ENCODE results near the gene SMARCC2.
A peak's percentile ranks its signal among the peaks of the same experiment; 100 is the strongest.
"Not testable (repeated sequence)": the region's sequence is repeated elsewhere in the genome, so short reads cannot be mapped to it uniquely, and the experiment has no call there.

The SMARCC2 gene

DNA sequence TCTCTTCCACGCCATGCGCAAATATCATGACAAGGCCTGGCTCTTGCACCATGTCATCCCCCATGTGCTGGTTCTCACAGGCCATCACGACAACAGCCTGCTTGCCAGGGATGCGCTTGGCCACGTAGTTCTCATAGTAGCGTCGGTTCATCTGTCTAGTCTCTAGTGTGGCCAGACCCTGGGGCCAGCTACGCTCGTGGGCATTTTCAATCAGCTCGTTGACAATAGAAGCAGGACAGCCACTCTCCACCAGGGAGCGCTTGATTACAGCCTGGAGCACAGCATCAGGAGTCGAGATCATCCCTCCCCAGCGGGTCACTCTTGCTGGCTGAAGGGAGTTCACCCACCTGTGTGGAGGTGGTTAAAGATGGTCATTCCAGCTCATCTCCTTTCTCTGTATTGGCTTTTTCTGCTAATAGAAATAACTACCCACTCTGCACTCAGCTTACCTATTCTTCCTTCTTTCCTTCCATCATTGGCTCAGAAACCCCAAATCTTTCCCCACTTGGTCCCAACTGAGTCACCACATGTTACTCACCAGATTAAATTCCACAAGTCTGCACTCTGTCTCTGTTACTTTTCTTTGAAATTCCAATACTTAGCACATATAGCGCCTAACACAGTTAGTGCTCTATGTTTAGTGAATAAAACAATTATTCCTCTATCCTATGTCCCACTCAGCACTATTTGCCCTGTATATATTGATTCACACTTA, 17.3 kb upstream of the SMARCC2 start:
- no peak for DNase-seq

DNA sequence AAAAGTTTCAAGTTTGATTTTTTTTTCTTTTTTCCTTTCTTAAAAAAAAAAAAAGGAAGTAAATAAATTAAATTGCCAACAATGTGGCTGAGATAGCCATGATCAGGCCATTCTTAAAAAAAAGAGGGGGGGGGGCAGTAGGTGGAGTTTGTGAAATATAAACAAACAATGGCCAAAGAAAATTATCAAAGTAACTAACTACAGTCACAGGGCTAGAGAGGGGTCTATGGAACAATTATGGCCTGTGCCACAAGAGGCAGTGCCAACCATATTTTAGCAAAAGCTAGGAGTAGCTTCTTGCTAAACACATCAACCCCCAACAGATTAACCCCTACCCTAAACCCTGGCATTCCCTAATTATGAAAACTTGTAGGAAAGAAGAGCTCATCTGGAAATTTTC, 16.2 kb upstream of the SMARCC2 start:
- DNase-seq: no peak

DNA sequence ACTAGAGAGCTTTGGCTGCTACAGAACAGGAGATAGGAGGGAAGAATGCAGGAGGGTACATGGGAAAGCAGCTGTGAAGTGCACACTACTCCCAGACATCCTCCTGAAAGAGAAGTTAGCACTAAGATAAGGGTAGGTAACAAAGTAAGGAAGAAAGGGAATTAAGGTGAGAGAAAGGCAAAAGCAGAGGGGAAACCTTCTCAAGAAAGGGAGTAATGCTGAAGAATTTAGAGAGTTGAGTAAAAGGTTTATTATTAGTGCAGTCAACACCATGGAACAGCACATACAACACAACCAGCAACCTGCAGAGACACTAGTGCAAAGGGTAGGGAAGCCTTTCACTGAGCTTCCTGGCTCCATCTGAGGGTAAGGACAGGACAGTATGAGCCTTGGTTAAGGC, 15.0 kb upstream of the SMARCC2 start:
- no peak for DNase-seq

DNA sequence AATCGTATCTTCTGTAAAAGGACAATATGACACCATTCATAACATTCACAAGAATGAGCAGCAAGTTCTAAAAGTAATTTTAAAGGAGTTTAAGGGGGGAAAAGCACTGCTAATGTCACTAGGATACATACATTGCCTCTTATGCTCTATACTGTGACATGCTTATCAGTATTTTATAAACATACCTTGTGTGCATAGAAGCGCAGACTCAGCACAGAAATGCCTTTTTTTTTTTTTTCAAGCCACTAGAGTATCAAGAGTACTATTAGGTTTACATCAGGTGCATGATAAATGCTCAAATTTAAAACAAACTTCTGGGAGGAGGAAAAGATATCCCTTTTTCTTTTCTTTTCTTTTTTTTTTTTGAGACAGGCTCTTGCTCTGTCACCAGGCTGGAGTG, 13.6 kb upstream of the SMARCC2 start:
- no peak for DNase-seq

DNA sequence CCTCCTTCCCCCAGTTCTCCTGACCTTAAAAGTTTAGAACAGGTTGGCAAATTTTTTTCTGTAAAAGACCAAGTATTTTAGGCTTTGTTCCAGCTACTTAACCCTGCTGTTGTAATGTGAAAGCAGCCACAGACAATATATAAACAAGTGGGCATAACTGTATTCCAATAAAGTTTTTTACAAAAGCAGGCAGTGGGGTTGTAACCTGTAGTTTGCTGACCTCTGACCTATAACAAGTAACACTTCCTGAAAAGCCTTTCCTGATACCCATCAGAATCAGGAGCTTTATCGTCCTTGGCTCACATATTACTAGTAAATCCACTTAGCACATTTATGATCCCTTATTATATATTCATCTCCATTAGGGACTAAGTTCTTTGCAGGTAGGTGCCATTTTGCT, 13.1 kb upstream of the SMARCC2 start:
- DNase-seq: no peak

DNA sequence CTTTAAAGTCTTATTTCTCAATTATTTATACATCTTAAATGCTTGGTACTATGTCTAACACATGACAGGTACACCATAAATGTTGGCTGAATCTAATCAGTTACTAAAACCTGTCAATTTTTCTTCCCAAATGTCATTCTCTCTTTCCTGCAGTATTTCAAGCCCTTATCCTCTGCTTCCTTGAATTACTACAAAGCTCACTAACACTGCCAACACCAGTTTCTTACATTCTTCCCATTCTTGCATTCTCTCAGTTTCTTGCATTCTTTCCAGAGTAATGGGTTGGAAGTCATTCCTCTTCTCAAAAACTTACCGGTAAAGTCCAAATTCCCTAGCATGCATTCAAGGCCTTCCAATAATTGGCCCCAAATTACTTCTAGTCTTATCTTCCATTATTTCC, 9.6 kb upstream of the SMARCC2 start:
- DNase-seq: no peak

DNA sequence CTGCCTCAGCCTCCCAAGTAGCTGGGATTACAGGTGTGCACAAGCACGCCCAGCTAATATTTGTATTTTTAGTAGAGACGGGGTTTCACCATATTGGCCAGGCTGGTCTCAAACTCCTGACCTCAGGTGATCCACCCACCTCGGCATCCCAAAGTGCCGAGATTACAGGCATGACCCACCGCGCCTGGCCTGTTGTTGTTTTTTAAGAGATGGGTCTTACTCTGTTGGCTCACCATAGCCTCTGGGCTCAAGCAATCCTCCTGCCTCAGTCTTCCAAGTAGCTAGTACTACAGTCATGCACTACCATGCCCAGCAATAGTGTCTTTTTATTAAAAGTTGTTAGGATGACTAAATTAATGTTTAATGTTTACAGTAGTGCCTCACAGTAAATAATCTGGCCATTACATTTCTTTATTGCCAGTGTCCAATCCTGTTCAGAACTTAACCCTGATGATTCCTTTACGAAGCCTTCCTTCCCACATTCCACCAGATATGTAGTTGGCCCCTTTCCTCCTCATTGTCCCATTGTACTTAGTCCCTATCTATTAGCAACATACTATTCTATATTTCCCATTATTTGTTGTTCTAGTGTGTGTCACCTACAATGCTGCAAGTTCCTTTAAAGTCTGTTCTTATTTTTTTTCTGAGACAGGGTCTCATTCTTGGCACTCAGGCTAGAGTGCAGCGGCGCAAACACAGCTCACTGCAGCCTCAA, 8.8 kb upstream of the SMARCC2 start:
- DNase-seq: no peak

DNA sequence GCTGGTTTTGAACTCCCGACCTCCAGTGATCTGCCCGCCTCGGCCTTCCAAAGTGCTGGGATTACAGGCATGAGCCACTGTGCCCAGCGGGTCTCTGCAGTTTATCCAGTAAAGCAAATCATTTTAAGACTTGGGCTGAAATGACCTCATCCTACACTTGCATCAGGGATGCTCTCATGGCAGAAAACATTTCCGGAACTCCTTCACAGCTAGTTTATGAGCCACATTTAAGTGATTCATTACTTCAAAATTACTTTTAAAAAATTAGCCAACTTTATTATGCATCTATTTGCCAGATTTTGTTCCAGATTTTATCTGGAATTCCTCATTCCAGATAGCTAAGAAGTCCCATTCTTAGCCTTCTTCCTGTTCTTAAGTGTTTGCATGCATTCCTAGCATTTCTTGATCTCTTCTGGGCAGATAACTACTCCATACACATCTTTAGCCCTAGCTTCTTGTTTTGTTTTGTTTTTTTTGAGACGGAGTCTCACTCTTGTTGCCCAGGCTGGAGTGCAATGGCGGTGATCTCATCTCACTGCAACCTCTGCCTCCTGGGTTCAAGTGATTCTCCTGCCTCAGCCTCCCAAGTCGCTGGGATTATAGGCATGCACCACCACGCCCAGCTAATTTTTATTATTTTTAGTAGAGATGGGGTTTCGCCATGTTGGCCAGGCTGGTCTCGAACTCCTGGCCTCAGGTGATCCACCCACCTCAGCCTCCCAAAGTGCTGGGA, 7.7 kb upstream of the SMARCC2 start:
- not testable (repeated sequence) for DNase-seq

DNA sequence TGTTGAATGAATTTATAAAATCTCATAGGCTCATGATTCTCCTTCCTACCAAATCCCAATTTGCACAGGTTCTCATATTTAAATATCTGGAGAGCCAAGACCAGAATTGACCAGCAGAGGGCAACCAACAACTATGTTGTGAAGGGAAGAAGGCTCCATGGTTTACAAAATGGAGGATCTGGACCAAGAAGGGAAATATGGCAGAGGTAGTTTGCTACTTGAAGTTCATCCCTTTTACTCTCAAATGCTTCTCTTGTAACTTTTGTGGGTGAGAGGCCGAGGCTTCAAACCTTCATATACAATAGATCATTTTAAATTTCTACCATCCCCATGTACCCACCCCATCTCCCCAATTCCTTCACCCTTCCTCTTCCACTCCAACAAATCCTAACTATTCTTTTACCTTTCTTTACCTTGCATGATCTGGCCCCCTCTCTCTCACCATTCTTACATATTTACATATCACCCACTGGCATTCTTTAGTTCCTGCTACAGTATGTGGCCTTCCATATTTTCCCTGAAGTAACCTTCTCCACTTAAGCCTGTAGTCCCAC, 3.8 kb upstream of the SMARCC2 start:
- DNase-seq: peak; percentile 71

DNA sequence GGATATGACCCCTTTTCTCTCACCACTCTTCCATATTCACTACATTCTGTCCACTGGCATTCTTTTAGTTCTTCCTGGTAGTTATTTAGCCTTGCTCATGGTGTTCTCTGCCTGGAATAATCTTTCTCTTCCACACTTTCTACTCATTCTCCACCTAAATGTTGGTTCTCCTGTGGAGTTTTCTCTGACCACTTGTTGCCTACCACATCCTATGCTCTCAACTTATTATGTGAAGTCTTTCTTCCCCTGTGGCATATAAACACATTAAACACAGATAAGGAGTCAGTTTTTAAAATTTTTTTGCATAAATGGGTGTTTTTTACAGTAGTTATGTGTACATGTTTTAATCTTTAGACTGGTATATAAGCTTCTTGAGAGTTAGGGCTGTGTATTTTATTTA, 3.3 kb upstream of the SMARCC2 start:
- no peak for DNase-seq

DNA sequence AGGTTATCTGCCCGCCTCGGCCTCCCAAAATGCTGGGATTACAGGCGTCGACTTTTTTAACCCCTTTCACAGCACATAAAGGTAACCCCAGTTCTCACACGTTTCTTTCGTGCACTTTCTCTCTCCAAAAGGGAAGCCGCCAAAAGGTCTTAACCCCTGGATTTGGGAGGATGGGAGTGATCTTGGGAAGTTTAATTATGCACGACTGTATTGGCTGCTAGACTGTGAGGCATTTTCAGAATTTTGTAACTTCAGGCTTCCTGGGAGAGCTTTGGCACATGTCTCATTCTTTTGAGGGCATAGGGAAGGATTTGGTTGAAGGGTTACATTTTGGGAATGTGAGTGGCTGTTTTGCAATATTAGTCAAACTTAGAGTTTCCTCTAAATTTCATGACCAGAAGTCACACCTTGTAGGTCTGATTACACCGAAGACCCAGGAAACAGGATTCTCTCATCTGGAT, 1.4 kb upstream of the SMARCC2 start:
- no peak for DNase-seq

DNA sequence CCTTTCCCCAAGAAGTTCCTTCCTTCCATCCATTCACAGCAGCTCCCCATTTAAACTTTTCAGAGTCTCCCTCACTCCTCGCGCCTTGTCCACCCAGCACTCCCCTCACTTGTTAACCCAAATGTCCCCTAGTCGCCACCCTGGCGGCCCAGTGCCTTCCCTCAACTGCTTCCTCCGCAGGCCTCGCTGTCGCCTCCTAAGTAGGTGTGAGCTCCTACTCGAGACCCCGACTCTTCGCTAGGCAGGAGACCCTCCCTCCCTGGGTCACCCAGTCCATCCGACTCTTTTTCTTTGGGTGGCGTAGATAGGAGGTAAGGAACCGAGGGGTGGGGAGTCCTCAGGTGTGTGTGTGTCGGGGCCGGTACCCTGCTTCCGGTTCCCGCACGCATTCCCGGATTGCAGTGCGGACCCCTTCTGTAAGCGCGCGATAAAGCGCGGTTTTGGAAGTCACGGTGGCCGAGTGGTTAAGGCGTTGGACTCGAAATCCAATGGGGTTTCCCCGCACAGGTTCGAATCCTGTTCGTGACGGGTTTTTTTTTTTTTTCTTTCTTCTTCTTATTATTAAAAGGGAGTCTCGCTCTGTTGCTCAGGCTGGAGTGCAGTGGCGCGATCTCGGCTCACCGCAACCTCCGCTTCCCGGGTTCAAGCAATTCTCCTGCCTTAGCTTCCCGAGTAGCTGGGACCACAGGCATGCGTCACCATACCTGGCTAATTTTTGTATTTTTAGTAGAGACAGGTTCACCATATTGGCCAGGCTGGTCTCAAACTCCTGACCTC, 823 bp upstream of the SMARCC2 start:
- peak; percentile 68 for DNase-seq

DNA sequence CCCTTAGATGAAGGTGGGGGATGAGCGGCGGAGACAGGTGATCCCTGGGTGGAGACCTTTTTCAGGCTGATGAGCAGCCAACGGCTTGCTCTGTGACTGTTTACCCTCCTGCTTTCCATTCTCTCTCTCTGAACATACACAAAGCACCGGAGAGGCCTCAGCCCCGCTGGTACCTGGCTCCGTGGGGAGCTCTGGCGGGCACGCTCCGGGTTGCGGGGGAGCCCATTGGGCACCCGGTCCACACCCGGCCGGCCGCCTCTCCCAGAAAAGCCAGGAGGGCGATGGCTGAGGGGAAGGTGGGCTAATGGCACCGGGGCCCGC, 545 bp downstream of the SMARCC2 start:
- DNase-seq: peak; percentile 14

DNA sequence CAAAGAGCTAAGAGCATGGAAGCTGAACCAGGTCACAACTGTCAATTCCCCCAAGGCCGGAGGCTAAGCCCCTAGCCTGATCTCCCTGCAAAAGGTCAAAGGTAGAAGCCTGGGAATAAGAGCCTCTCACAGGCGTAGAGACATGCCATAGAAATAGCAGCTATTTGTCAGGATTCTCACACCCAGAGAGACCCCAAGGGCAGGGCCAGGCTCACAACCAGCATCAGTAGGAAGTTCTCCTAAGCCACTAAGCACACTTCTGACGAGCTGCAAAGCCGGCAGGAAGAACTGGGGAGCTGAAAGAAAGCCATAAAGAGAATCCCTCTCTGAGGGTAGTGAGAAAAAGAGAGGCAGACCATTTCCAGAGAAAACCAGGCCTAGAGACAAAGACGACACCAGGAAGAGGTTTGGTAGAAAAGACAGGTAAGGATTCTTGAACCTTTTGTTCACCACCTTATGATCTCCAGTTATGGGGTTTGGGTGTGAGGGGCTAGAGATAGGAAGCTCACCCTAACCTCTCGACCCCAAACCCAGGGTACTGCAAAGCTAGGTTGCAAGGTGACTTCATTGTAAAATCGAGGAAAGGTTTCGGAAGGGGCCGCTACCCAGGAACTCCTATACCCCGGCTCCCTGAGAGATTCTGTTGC, 1.0 kb downstream of the SMARCC2 start:
- DNase-seq: peak; percentile 5

DNA sequence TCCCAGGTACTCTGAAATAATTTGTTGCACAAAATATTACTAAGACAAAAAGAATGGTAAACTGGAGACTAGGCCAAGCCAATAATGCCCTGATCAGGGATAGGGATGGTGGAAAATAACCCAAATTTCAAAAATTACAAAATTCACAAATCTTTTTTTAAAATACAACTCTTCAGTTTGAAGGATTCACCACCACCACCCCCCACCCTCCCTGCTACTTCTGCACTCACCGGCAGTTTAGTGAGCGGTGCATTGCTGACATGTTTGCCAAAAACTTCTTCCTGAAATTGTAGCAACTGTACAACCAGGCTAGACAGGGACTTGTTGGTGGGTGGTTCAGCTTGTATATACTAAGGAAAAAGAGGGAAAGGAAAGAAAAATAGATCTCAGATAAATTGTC, 2.3 kb downstream of the SMARCC2 start:
- DNase-seq: no peak

DNA sequence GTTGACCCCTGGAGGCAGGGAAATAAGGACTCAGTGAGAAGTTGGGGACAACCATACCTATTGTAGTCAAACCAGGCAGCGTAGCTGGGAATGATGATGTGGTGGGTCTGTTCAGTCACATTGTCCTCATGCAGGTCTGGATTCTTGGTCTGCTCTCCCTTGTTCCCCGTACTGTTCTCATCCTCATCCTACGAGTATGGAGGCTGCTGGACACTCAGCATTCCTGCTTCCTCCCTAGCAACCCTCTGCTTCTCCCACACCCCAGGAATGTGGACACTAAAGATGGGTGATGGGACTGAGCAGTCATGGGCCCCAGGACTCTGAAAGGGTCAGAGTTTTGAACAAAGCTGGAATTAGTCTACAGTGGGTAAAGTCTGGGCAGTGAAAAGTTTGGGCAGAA, 10.9 kb downstream of the SMARCC2 start:
- DNase-seq: no peak

DNA sequence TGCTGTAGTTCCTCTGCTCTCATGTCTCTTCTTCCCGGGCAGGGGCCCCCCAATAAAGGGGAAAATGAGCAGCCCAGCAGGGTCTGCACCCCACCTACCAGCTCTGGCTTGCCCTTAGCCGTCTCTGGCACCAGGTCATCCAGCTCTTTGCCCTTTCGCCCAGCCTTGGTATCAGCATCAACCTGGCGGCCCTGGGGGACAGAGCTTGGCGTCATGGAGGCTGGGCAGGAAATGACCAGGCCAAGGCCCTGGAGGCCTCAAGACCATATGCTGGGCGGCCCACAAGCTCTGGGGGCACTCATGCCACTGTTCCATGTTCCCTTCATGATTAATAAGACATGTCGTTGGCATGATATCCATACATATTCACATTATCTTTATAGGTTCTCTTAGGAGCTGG, 16.4 kb downstream of the SMARCC2 start:
- DNase-seq: no peak

DNA sequence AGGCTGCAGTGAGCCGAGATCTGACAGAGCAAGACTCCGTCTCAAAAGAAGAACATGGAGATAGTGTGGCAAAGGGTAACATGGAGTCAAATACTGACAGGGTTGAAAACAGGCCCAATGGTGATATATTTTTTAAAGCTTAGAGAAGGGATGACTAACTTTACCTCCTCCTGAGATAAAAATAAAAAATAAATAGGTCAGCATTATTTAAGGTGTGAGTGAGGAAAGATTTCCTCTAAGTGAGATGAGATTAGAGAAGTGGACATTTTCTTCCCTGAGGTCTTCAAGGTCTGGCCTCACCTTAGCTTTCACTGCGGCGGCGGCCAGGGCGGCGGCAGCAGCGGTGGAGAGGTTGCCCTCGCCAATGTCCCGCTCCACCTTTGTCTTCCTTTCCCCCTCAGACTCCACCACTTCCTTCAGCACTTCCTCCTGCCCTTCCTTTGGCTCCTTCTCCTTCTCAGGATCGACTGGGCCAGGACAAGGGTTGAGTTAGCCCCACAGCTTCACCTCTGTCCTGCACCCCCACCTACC, 20.0 kb downstream of the SMARCC2 start:
- DNase-seq: no peak

DNA sequence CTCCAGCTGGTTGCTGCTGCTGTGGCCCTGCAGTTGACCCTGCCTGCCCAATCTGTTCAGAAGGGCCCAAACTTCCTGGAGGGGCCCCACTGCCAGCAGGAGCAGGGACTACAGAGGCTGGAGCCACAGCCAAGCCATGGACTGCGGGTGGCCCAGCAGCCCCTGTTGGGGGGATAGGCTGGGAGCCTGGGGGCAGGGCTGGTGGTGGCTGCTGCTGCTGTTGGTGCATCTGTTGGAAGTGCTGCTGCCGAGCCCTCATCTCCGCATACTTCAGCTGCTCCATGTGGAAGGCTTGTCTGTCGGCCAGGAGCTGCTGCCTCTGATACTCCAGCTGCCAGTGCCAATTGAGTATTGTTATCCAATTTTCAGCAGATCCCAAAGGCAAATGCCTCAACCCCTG, 23.9 kb downstream of the SMARCC2 start:
- DNase-seq: no peak

DNA sequence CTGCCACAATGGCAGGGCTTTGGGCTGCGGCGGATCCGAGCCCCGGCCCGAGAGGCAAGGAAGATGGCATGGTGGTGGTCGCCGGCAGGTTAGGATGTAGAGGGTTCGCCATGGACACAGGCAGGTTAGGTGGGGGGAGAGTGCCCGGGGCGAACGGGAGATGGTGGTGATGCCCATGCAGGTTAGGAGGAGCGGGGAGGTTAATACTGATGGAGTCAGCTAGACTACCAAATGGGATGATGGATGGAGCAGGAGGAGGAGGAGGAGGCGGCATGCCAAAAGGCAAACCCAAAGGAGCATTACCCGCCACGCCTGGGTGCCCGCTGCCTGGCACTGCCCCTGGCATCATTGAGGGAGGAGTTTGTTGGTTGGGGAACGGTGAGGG, 24.9 kb downstream of the SMARCC2 start:
- DNase-seq: no peak

DNA sequence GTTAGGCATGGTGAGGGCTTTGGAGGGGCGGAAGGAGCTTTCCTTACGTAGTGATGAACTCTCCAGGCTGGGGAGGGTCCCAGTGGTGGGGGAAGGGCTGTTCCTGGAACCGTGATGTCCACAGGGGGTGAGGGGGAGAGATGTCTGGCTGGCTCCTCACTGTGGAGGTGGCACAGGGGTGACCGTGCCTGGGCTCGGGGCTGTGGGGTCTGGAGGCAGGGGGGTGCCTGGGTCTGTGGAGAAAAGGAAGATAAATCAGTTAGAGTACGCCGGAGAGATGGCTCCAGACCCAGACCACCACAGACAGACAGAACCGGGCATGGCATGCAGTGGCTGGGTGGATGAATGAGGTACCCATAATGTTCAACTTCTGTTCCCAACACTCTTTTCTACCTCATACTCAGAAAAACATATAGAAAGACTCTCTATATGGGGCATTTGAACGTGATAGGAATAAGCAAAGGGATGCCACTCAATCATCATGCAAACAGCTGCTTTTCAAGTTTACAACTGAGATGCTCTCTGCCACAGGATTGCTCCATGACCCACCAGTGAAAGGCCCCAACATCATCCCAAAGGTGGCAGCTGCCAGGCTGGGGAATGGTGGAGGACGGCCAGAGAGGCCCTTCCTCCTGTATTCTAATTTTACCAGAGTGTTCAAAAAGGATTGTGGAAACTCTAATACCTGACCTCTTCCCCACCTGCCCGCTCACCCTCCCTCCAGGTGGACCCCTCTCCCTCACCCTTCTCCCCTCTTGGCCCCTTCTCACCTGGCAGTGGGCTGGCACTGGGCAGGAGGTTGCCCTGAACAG, 25.5 kb downstream of the SMARCC2 start:
- no peak for DNase-seq
